GM12878 (cell line): ENCODE measurements around the gene ZNF132. TPM values are rescaled to one million over a fixed set of nuclear protein-coding genes. Genes with fewer than 3 reads are reported as not detected.

Experiments
- BACH1 ChIP-seq: fragments of 450-650 bp; IDR thresholded peaks from 2 replicates; pipeline ENCODE4 v1.6.1; 2017; ENCODE audit warnings: mild to moderate bottlenecking, borderline replicate concordance
- BCLAF1 ChIP-seq: fragments of 450-650 bp; IDR thresholded peaks from 2 replicates; pipeline ENCODE4 v1.6.1; 2017; ENCODE audit warnings: antibody characterized with exemption, mild to moderate bottlenecking, moderate library complexity
- CREB1 ChIP-seq: IDR thresholded peaks from 2 replicates; pipeline ENCODE4 v1.6.1; 2012; ENCODE audit warnings: low read depth, mild to moderate bottlenecking, inconsistent platforms
- DPF2 ChIP-seq: fragments of 450-650 bp; IDR thresholded peaks from 2 replicates; pipeline ENCODE4 v1.6.1; 2017; ENCODE audit warnings: mild to moderate bottlenecking
- EGR1 ChIP-seq, 2 experiments: IDR thresholded peaks; 1 replicate in 1 of 2; 2 replicates in 1 of 2; pipeline ENCODE4 v1.6.1; 2011 to 2012; ENCODE audit warnings: low read depth in 2 of 2, low read length in 2 of 2, borderline replicate concordance in 1 of 2, mild to moderate bottlenecking in 1 of 2, moderate library complexity in 1 of 2
- FOXK2 ChIP-seq: fragments of 450-650 bp; IDR thresholded peaks from 2 replicates; pipeline ENCODE4 v1.6.1; 2017; ENCODE audit warnings: mild to moderate bottlenecking, moderate library complexity
- IKZF1 ChIP-seq: fragments of 450-650 bp; conservative IDR thresholded peaks from 2 replicates; pipeline ENCODE4 v1.6.1; 2017; ENCODE audit warnings: antibody characterized with exemption, mild to moderate bottlenecking
- JUND ChIP-seq: IDR thresholded peaks from 2 replicates; pipeline ENCODE4 v1.6.1; 2012; ENCODE audit warnings: low read depth, mild to moderate bottlenecking, low read length, improper control_type of control experiment, moderate library complexity
- KAT2A ChIP-seq: conservative IDR thresholded peaks from 2 replicates; pipeline ENCODE4 v1.6.1; 2011; ENCODE audit warnings: low read depth, low read length; ENCODE audit not compliant: control insufficient read depth
- MTA2 ChIP-seq: fragments of 450-650 bp; IDR thresholded peaks from 2 replicates; pipeline ENCODE4 v1.6.1; 2016; ENCODE audit warnings: low read depth, mild to moderate bottlenecking, moderate library complexity
- MXI1 ChIP-seq: fragments of 150-350 bp; IDR thresholded peaks from 2 replicates; pipeline ENCODE4 v1.6.1; 2011; ENCODE audit warnings: low read depth, mild to moderate bottlenecking, inconsistent platforms, low read length, improper control_type of control experiment
- POLR2AphosphoS5 ChIP-seq: IDR thresholded peaks from 2 replicates; pipeline ENCODE4 v1.6.1; 2011; ENCODE audit warnings: mild to moderate bottlenecking, low read length, inconsistent platforms
- RCOR1 ChIP-seq: conservative IDR thresholded peaks from 2 replicates; pipeline ENCODE4 v1.6.1; 2012; ENCODE audit warnings: low read depth, low read length, improper control_type of control experiment
- STAT3 ChIP-seq: IDR thresholded peaks from 2 replicates; pipeline ENCODE4 v1.6.1; 2011; ENCODE audit warnings: low read depth, low read length, improper control_type of control experiment
- TARDBP ChIP-seq: IDR thresholded peaks from 2 replicates; pipeline ENCODE4 v1.6.1; 2016; ENCODE audit warnings: borderline replicate concordance
- TBL1XR1 ChIP-seq: IDR thresholded peaks from 2 replicates; pipeline ENCODE4 v1.6.1; 2012; ENCODE audit warnings: low read depth, low read length, improper control_type of control experiment
- WRNIP1 ChIP-seq: IDR thresholded peaks from 2 replicates; pipeline ENCODE4 v1.6.1; 2011; ENCODE audit warnings: low read depth, low read length, improper control_type of control experiment, borderline replicate concordance
- polyA plus RNA-seq, 11 experiments: library from polyadenylated mRNA; depleted of rRNA in 4 of 11; unstranded in 6 of 11; stranded (reverse) in 5 of 11; fragments of >200 nt; fragmentation: Nextera tagmentation in 4 of 11; fragmentation: Illumina TruSeq in 1 of 11; extraction: Ambion mirVana in 4 of 11; extraction: Trizol in 1 of 11; gene quantifications; 1 replicate in 1 of 11; 2 replicates in 10 of 11; pipeline versions ENCODE4 v1.2.1 to v1.2.3, GENCODE V29; 2011 to 2016; ENCODE audit warnings: inconsistent platforms in 2 of 11, missing spikeins in 2 of 11, low read depth in 1 of 11
- total RNA-seq, 4 experiments: library from RNA; depleted of rRNA in 3 of 4; stranded (reverse); fragments of >200 nt in 3 of 4; fragmentation: Illumina TruSeq in 1 of 4; extraction: Trizol in 1 of 4; gene quantifications; 2 replicates each; pipeline versions ENCODE4 v1.2.1 to v1.2.3, GENCODE V29; 2013 to 2021
- TF ChIP-seq, protein P1 (sequence below): fragments of 450-650 bp; IDR thresholded peaks from 2 replicates; pipeline ENCODE4 v1.6.1; 2017; ENCODE audit warnings: mild to moderate bottlenecking, moderate library complexity
- TF ChIP-seq, protein P2 (sequence below): fragments of 450-650 bp; formaldehyde crosslinking; IDR thresholded peaks from 2 replicates; pipeline ENCODE4 v1.5.0; 2022; ENCODE audit warnings: mild to moderate bottlenecking, missing genetic modification characterization

The ZNF132 gene
- total and polyA plus RNA-seq, 10 of the 15 experiments (the other 5 are each of a cell fraction or from before 2014, with no cell fraction given): 0.56 to 4.0 (median 2.3) TPM

DNA sequence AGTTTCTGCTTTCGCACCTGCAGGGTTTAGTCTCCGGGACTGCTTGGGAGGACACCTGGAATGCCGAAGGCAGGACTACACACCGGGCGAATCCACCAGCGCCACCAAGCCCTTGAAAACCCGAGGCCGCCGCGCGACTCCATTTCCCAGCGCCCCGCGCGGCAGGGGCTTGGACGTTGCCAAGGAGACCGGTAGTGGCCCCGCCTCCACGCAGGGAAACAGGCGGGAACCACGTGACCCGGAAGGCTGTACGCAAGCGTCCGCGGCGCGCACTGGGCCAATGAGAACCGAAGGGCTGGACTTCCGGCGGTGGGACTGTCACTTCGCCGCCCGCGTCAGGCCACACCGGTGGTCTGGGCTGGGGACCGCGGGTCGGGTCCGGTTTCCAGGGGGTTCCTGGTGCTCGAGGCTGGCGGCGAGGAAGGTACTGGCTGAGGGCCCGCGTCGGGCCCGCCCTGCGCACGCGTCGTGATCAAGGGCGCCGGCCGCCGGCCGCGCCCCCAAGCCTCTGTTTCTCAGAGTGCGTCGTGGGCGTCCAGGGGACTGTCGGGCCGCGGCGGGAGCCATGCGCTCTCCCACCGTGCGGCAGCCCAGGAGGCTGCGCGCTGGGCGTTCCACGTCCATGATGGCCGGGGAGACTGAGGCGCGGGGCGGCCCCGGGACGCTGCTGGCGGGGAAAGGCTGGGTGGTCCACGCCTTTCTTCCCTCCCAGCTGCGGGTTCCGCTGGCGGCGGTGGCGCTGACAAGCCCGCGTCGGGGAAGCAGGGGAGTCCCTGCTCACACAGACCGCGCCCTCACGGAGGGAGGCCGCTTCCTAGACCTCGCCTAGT, 27.0 kb upstream of the ZNF132 start, which contains the start of gene ZNF324 (continued):
- peak; percentile 75; the same call in 1 of the 2 replicates for TF ChIP-seq TARDBP
- TF ChIP-seq, protein P1, sequence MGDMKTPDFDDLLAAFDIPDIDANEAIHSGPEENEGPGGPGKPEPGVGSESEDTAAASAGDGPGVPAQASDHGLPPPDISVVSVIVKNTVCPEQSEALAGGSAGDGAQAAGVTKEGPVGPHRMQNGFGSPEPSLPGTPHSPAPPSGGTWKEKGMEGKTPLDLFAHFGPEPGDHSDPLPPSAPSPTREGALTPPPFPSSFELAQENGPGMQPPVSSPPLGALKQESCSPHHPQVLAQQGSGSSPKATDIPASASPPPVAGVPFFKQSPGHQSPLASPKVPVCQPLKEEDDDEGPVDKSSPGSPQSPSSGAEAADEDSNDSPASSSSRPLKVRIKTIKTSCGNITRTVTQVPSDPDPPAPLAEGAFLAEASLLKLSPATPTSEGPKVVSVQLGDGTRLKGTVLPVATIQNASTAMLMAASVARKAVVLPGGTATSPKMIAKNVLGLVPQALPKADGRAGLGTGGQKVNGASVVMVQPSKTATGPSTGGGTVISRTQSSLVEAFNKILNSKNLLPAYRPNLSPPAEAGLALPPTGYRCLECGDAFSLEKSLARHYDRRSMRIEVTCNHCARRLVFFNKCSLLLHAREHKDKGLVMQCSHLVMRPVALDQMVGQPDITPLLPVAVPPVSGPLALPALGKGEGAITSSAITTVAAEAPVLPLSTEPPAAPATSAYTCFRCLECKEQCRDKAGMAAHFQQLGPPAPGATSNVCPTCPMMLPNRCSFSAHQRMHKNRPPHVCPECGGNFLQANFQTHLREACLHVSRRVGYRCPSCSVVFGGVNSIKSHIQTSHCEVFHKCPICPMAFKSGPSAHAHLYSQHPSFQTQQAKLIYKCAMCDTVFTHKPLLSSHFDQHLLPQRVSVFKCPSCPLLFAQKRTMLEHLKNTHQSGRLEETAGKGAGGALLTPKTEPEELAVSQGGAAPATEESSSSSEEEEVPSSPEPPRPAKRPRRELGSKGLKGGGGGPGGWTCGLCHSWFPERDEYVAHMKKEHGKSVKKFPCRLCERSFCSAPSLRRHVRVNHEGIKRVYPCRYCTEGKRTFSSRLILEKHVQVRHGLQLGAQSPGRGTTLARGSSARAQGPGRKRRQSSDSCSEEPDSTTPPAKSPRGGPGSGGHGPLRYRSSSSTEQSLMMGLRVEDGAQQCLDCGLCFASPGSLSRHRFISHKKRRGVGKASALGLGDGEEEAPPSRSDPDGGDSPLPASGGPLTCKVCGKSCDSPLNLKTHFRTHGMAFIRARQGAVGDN: no peak
- TF ChIP-seq EGR1 (IDR thresholded peaks at IDR 0.05; ENCODE audit: borderline replicate concordance in 1 of 2, low read depth in 2 of 2, low read length in 2 of 2): peak in 1 of 2 experiments; percentile 57; a peak in 1 of 3 replicates
- peak; percentile 81 for TF ChIP-seq IKZF1
- TF ChIP-seq MTA2: no peak
- 0 out of 2 replicates have a peak, but pooled peaks have one; percentile 57 for TF ChIP-seq TBL1XR1
- TF ChIP-seq WRNIP1: no peak
- TF ChIP-seq RCOR1: no peak
- TF ChIP-seq BCLAF1: no peak
- TF ChIP-seq MXI1: peak; percentile 90
- TF ChIP-seq KAT2A: no peak
- no peak for TF ChIP-seq STAT3
- TF ChIP-seq FOXK2: peak; percentile 58; the same call in 1 of the 2 replicates
- no peak for TF ChIP-seq JUND
- TF ChIP-seq BACH1: 0 out of 2 replicates have a peak, but pooled peaks have one; percentile 29
- TF ChIP-seq DPF2: peak; percentile 72; the same call in 1 of the 2 replicates
- peak; percentile 82; the same call in 1 of the 2 replicates for TF ChIP-seq POLR2AphosphoS5
- TF ChIP-seq, protein P2, sequence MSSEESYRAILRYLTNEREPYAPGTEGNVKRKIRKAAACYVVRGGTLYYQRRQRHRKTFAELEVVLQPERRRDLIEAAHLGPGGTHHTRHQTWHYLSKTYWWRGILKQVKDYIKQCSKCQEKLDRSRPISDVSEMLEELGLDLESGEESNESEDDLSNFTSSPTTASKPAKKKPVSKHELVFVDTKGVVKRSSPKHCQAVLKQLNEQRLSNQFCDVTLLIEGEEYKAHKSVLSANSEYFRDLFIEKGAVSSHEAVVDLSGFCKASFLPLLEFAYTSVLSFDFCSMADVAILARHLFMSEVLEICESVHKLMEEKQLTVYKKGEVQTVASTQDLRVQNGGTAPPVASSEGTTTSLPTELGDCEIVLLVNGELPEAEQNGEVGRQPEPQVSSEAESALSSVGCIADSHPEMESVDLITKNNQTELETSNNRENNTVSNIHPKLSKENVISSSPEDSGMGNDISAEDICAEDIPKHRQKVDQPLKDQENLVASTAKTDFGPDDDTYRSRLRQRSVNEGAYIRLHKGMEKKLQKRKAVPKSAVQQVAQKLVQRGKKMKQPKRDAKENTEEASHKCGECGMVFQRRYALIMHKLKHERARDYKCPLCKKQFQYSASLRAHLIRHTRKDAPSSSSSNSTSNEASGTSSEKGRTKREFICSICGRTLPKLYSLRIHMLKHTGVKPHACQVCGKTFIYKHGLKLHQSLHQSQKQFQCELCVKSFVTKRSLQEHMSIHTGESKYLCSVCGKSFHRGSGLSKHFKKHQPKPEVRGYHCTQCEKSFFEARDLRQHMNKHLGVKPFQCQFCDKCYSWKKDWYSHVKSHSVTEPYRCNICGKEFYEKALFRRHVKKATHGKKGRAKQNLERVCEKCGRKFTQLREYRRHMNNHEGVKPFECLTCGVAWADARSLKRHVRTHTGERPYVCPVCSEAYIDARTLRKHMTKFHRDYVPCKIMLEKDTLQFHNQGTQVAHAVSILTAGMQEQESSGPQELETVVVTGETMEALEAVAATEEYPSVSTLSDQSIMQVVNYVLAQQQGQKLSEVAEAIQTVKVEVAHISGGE (CRISPR knock-in tag): peak; percentile 34; the same call in 1 of the 2 replicates
- peak; percentile 89 for TF ChIP-seq CREB1
